LNCAP (cell line): Measurements from ENCODE around the gene SMS.

Source experiments
- CTCF ChIP-seq: fragments of 450-650 bp; IDR thresholded peaks from 2 replicates; pipeline ENCODE4 v1.5.1; 2017; ENCODE audit warnings: mild to moderate bottlenecking

Gene SMS

GRCh38 chrX:21943460-21944135, 3.1 kb downstream of the SMS start:
- no peak for TF ChIP-seq CTCF

GRCh38 chrX:21944136-21944615, 3.7 kb downstream of the SMS start:
- TF ChIP-seq CTCF = no peak

GRCh38 chrX:21946925-21947641, 6.6 kb downstream of the SMS start:
- TF ChIP-seq CTCF = no peak

GRCh38 chrX:21947671-21948070, 7.2 kb downstream of the SMS start:
- TF ChIP-seq CTCF = no peak

GRCh38 chrX:21948897-21949578, 8.5 kb downstream of the SMS start:
- TF ChIP-seq CTCF = no peak

- no peak for TF ChIP-seq CTCF
Measured at GRCh38 chrX:21949689-21950088, 9.2 kb downstream of the SMS start.

GRCh38 chrX:21952624-21953023, 12.1 kb downstream of the SMS start:
- no peak for TF ChIP-seq CTCF
